Activated CD4-positive, alpha-beta T cell treated with anti-CD3 and anti-CD28 coated beads for 4 hours (primary cell): ENCODE data around the gene CHMP1B.
"Not testable (repeated sequence)": the region's sequence is repeated elsewhere in the genome, so short reads cannot be mapped to it uniquely, and the experiment has no call there.

ENCODE experiments used
- DNase-seq, 2 donors: peaks; one replicate each; pipeline ENCODE4 v3.0.0-alpha.2; 2020

Gene CHMP1B

DNA sequence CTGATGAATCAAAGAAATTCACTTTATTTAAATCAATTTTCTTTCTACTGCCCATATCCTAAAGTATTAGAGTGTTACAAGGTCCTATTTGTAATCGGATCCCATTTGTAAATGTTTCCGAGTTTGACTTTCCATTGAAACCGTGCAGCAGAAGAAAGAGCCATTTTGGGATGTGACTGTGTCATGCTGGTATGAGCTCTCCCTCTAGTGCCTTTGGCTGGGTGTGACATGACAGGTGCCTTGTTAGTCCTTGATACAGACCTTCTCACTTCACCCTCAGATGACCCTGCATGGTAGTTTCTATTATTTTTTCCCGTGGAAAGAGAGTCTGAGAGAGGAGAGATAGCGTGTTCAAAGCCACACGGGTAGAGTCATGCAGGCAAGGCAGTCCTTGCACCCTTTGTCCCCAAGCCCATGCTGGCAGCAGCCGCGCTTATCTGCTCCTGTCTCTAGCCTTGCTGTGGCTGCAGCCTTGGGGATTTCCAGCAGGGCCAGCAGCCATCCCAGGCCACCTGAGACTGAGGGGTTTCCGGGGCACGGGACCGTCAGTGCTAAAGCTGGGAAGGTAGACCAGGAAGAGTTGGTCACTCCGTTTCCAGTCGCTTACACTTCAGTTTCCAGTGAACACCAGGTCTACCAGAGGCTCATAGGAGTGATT is 21.4 kb downstream of the CHMP1B start:
- peak in 1 of 2 donors; percentile 14 for DNase-seq

DNA sequence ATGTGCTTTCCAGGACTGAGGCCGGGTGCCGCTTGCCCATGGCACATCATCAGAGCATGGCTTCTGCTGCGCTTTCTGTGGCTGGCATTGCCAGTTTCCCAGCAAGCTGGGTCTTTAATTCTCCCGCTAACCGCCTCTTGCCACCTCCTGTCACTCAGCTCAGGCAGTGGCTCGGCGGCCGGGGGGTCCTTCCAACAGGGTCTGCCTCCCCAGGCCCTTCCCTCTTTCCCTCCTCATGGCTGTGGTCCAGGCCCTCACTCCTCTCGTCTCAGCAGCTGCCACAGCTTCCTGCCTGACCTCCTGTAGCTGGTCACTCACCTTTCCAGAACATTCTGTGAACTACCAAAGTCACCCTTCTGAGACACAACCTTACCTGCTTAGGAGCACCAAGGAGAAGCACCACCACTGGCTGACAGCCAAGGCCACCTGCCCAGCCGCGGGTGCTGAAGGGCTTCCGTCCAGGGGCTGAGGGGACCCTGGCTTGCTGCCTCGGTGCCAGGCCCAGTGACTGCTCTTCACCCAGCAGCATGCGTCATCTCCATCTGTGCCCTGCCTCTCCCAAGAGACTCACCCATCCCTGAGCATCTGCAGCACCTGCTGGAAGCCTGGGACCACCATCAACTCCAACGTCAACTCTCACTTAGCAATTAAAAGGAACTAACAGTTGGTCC is 22.6 kb downstream of the CHMP1B start:
- DNase-seq: no peak

DNA sequence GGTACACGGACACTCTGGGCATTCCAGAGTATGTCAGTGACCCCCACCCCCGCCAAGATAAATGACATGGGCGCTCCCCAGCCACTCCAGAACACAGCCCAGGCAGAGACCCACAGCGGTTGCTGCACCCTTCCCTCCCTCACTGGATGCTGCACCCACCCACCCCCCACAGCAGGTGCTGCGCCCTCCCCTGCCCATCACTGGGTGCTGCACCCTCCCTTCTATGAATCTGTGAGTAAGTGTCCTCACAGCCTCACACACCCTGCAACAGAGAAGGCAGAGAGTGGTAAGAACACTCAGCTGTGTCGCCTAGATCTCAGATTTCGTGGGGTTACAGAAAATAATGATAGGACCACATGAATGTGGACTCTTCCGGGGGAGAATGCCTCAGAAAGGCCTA is 23.5 kb downstream of the CHMP1B start:
- no peak for DNase-seq

DNA sequence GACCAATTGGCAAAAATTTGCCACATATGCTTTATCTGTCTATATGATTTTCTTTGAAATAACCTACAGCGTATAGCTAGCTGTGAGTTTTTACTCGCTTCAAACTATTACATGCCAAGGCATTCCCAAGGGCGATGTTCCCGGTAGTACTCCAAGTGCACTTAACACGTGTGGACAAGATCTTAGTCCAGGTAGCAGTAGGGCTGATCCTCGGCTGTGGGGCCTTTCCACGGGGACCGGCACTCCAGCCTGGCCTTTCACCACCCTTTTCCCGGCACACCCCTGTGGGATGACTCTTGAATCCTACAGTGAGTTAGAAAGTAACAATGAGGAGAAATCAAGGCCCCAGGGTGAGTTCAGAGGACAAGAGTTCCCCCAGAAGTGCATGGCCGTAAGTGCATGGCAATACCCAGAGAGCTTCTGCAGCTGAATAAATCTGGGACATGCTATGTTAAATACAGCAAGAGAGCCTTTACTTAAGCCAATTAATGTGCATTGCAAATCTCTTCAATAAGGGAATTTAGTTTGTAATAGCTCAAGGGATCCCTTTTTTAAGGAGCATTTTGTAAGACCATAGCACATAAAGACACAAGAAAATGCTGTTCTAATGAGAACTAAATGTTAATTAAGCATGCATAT is 26.4 kb downstream of the CHMP1B start:
- DNase-seq: no peak

DNA sequence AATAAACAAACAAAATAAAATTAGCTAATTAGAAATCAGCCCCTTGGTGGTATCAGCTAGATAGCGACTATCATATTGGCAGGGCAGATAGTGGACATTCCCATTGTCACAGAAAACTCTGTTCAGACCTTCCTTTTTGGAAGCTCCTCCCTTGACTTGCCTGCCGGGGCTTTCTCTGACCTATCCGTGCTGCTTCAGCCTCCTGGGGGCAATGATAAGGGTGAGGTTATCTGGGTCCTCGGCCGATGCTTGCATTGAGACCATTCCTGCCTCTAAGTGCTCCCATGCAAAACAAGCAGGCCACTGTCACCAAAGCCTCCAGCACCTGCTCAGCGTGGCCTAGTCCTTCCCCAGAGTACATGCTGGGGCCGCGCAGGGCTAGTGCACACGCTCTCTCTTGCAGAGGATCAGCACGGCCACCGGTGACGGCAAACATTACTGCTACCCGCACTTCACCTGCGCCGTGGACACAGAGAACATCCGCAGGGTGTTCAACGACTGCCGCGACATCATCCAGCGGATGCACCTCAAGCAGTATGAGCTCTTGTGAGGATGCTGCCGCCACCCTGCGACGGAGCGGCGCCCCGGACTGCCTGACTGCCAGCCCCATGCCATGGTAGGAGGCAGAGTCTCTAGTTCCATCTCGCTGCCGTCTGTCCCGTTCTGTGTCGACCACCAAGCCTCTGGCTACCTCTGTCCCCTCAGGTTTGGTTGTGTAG is 29.5 kb downstream of the CHMP1B start:
- no peak for DNase-seq

DNA sequence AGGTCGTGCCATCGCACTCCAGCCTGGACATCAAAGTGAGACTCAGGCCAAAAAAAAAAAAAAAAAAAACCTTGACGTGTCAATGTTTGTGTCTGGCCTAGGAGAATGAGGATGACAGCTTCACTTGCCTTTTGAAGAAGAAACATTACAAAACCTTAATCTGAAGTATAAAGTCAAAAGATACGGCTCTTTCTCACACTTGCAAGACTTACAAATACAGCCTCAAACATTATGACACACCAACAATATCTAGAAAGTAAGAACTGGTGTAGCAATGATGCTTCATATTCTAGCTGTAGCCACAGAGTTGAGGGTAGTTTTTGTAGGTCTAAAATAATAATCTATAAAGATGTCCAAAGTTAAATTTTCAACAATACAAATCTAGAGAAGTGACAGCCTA is 31.4 kb downstream of the CHMP1B start:
- no peak for DNase-seq

DNA sequence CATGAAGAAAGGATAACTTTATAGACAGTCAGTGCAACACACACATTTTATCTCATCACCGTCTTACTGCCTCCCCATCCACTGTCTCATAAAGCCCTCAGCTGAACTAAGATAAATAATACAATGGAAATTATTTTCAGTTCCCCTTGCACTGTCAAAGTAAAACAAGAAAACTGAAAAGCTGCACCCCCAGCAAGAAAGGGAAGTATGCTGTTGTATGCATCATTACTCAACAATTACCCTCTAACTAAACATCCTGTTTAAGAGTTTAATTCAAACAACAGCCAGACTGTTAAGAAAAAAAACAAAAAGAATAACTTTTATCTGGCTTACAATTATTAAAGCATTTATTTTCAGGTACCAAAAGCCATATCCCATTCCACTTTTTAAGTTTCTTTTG is 31.9 kb downstream of the CHMP1B start:
- no peak for DNase-seq

DNA sequence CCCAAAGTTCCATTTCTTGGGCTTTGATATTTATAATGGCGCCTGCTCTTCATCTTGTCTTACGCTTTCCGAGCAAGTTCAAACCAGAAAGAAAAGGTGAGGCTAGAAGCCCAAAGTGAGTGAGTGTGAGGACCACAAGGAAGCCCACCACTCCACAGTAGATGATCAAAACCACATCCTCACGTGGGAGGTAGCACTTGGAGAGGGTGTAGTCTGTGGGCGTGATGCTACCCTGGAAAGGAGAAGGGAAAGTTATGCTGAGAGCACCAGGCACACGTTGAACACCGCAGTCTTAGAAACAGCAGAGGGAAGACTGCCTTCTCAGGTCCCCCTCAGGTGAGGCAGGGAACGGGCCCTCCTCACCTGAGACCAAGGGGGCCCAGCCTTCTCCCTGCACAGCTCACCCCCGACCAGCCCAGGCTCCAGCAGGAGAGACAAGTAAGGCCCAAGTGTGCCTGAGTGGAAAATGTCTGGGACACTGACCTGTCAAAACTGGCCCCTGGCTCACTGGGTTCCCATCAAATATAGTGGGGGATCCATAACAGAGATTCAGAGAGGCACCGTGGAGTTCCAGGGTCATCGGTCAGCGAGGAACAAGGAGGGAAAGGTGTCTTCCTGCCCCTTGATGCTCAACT is 33.3 kb downstream of the CHMP1B start:
- no peak for DNase-seq

DNA sequence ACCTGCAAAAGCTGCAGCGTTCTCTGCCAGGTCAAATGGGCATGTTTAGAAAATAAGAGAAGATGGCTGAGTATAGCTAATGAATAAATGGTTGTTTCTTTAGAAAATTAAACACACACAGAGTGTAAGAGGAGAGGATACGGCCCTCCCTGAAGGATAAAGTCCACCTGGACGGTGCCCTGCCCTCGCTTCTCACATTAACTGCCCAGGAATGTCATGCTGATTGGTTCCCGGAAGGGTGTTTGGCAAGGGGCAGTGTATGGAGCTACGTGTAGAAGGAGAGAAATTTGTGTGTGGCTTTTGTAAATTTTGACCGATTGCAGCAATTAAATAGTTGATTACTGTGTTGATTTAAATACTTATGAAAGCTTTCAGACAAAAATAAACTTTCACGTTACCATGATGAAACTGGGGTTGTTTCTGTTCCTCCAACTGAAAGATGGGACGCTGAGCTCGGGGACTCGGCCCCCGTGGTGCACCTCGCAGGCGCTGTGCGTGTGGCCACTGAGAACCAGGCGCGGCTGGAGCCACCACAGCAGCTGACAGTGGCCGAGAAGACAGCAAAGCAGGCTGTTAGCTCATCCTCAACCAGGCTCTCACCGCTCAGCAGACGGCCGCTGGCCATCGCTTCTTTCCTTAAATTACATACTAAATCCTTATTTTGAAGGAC is 34.2 kb downstream of the CHMP1B start:
- no peak for DNase-seq

DNA sequence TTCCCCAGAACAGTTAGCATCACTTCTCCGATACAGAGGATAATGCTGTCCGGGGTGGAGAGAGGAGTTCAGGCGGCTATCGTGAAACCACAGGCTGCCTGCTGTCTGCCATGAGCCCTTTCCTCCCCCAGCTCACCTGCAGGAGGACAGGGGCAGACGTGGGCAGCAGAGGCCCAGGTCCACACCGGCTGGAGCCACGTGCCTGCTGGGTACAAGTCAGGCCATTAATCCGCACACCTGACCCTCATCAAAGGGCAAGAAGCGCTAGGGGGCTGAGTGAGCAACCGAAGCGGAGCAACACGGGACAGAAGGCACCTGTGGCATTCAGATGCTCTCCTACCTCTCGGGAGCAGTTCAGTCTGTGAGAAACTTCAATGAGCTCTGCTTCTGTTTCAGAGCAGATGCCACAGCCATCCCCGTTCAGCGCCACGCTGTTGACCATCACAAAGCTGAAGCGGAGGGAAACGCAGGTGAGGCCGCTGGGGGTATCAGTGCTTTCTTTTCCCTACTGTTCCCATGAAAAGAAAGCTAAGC is 35.4 kb downstream of the CHMP1B start:
- DNase-seq: no peak

DNA sequence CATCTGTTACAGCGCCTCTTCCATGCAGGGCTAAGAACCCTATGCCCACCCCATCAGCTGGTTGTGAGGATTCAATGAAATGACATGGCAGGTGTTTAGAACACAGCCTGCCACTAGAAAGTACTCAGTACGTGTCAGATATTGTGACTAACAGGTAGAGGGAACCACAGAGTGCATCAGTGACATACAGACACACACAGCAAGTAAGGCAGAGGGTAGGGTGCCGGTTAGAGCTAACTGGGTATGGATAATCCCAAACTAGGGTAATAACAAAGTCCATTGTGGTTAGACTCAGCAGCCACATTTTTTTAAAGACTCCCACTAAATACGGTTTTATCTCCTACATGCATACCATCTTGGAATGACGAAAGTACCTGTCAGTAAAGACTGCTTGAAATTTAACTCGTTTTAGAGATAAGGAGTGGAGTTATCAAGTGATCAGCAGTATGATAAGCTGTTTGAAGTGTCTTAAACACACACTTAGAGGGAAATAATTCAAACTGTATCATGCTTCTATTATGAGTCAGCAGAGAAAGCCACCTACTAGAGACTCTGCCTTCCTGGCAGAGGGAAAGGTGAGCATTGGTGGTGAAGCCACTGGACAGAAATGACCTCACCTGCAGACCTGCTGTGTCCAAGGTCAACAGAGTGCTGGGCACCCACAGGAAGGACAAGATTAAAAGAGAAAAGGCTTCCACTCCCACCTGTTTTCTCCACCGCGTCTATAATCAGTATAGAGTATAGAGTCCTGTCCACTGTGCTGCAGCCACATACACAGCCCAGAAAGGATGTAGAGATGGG is 36.3 kb downstream of the CHMP1B start:
- DNase-seq: no peak

DNA sequence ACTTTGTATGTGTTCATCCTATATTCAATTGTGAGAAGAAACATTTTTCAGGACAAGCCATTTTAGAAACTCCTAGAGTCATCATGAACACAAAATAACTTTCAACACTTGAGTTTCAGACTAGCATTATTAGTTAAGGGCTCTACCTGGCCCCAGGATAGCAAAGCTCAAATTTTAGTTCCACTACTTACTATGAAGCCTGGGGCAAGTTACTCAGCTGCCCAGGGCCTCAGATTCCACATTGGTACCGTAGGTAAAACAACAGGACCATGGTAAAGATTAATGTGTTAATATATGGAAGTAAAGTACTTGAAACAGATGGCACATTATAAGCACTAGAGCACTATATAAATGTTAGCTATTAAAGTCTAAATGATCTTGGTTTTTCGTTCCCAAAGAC is 37.5 kb downstream of the CHMP1B start:
- DNase-seq: no peak

DNA sequence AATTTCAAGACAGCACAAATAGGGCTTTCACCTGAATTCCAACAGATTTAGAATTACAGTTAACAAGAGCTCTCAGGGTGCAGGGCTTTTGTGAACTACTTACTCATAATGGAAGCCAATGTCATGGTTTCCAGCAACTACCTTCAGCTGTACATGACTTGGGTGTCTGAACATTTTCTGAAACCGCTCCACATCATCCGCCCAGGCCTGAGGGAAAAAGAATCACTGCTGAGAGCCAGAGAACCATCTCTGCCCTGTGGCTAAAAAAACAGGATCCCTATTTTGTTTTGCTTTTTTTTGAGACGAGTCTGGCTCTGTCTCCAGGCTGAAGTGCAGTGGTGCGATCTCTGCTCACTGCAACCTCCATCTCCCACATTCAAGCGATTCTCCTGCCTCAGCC is 38.1 kb downstream of the CHMP1B start:
- no peak for DNase-seq

DNA sequence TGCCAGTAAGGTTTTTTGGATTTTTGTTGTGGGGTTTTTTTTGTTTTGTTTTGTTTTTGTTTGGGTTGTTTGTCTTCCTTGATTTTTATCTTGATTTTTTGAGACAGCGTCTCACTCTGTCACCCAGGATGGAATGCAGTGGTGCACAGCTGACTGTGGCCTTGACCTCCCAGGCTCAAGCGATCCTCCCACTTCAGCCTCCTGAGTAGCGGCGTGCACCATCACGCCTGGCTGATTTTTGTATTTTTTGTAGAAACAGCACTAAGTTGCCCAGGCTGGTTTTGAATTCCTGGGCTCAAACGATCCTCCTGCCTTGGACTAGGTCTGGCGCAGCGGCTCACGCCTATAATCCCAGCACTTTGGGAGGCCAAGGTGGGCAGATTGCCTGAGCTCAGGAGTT is 40.5 kb downstream of the CHMP1B start:
- DNase-seq: no peak

DNA sequence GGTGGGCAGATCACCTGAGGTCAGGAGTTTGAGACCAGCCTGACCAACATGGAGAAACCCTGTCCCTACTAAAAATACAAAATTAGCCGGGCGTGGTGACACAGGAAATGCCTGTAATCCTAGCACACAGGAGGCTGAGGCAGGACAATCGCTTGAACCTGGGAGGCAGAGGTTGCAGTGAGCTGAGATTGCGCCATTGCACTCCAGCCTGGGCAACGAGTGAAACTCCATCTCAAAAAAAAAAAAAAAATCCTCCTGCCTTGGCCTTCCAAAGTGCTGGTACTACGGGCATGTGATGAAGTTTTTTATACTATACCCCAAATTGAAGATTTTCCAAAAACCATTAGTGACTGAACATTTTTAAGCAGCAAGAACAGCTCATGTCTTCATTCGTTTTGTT is 41.2 kb downstream of the CHMP1B start:
- not testable (repeated sequence) for DNase-seq

DNA sequence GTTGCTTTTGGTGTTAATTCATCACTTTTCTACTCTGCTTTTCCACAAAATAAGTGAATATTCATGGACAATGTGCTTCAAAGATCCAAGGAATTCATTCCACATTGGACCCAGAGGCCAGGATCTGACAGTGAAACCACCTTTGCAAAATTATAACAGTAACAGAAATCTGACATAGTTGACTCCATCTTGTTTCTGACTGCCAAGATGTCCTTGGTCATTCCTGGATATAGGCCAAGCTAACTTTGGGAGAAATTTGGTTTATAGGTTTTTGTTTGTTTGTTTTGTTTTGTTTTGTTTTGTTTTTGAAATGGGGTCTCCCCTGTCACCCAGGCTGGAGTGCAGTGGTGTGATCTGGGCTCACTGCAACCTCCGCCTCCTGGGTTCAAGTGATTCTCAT is 46.6 kb downstream of the CHMP1B start:
- DNase-seq: no peak

DNA sequence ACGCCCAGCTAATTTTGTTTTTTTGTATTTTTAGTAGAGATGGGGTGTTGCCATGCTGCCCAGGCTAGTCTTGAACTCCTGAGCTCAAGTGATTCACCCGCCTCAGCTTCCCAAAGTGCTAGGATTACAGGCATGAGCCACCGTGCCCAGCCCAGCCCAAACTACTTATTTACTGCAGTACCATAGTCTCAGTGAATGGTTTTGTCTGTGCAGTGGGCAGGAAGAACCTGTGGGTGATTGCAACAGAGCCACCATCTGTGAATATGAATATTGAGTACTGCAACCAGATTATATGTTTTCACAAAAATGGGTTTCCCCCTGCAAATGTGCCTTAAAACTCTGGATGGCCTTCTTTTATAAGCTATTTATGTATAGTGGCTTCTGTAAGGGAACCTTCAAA is 47.9 kb downstream of the CHMP1B start:
- no peak for DNase-seq

DNA sequence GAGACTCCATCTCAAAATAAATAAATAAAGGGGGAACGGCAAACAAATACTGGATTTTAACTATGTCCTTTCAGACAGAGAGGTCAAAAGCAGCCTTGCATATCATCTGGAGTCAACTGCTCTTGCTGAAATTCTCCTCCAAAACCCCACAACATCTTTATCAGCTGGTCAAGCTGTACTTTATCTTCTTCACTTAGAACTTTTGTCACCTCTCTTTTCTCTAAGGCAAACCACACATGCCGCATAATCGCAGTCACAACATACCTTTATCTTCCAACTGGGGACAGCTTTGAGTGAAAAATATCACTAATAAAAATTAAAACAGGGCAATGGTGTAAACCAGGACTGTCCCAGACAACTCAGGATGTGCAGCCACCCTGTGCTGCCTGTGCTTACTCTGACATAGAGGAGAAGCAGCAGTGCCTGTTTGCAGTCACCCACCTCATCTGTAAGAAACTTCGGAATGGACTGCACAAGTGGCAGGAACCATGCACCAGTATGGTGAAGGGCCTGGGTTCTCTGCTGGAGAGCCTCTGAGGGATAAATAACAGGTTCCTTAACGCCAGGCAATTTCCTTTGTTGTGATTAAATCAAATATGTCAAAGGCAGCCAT is 50.7 kb downstream of the CHMP1B start:
- DNase-seq: no peak

DNA sequence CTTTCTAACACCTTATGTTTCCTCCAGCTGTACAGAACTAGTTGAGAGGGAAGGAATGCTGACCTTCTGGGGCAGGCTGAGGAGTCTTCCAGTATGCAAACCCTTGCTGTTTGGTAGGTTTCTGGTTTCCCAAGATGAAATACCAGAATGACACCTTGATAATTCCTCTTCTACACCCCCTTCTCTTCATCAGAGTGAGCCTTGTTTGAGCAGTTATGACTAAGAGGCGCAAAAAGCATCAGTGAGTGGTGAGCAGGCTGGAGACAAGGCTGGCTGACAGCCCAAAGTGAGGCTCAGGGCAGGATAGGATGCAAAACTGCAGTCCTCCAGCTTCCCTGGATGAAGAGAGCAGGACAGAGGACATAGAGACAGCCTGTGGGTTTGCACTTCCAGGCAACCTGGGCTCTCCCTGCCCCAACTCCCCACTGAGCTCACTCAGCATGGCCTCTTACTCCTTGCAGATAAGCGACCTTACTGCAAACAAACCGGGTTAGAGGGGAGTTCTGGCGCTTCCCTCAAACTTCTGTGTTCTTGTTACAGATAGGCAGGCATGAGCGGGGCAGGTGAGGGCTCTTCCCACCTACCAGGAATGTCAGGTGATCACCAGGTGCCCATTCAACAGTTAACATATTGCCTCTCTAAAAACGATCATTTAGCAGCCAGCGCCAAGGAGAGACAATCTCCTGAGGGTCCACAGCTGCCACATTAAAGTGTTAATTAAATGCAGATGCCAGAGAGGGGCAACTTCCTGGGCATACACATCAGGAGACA is 51.5 kb downstream of the CHMP1B start:
- no peak for DNase-seq
